GM12864 (cell line): ENCODE measurements around the gene GTF3C4.

ENCODE experiments used
- DNase-seq: peaks from one replicate; pipeline ENCODE4 v3.0.0-alpha.2; 2011; ENCODE audit warnings: low read depth
- H3K4me3 ChIP-seq: 2 replicates; pipeline ENCODE4 v1.5.1; 2011; ENCODE audit warnings: mild to moderate bottlenecking, low read depth, low read length, control low read depth
- TF ChIP-seq, protein P1 (sequence below): IDR thresholded peaks from 2 replicates; pipeline ENCODE4 v1.5.1; 2011; ENCODE audit warnings: low read depth, mild to moderate bottlenecking, moderate library complexity, low read length, control low read depth, inconsistent platforms; ENCODE audit errors: missing control alignments

GTF3C4 gene

GRCh38 chr9:132721661-132722060 is 51.4 kb downstream of the GTF3C4 start:
- no peak overlapping the region for H3K4me3 ChIP-seq
- DNase-seq = no peak

GRCh38 chr9:132722564-132723065 is 52.4 kb downstream of the GTF3C4 start:
- TF ChIP-seq, protein P1, sequence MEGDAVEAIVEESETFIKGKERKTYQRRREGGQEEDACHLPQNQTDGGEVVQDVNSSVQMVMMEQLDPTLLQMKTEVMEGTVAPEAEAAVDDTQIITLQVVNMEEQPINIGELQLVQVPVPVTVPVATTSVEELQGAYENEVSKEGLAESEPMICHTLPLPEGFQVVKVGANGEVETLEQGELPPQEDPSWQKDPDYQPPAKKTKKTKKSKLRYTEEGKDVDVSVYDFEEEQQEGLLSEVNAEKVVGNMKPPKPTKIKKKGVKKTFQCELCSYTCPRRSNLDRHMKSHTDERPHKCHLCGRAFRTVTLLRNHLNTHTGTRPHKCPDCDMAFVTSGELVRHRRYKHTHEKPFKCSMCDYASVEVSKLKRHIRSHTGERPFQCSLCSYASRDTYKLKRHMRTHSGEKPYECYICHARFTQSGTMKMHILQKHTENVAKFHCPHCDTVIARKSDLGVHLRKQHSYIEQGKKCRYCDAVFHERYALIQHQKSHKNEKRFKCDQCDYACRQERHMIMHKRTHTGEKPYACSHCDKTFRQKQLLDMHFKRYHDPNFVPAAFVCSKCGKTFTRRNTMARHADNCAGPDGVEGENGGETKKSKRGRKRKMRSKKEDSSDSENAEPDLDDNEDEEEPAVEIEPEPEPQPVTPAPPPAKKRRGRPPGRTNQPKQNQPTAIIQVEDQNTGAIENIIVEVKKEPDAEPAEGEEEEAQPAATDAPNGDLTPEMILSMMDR = no peak
- no peak overlapping the region for H3K4me3 ChIP-seq
- no peak for DNase-seq

More at GRCh38 chr9:132721661-132722060, 51.4 kb downstream of the GTF3C4 start:
- TF ChIP-seq, protein P1 = no peak

DNA sequence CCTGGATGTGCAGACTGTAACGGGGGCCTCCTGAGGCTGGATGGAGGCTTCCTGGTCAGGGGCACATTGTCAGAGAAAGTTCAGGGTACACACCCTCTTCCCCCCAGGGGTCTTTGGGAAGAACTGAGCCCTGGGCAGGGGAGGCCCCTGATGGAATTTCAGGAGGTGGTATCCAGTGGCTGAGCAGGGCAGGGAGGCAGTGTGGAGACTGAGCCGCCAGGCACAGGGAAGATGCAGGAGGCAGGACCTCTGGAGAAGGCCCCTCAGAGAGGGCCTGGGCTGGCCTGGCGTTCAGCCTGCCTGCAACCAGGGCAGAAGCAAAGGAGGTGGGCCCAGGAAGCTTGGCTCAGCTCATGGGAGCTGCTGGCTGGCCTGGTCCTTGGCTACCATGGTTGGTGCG is 53.5 kb downstream of the GTF3C4 start:
- no peak overlapping the region for H3K4me3 ChIP-seq

GRCh38 chr9:132725306-132725705 is 55.0 kb downstream of the GTF3C4 start:
- TF ChIP-seq, protein P1 = no peak
- no peak for DNase-seq
- no peak overlapping the region for H3K4me3 ChIP-seq

More for the DNA sequence above, 53.5 kb downstream of the GTF3C4 start:
- TF ChIP-seq, protein P1 = no peak
- DNase-seq = no peak

GRCh38 chr9:132726576-132727130 is 56.4 kb downstream of the GTF3C4 start:
- no peak for DNase-seq
- no peak overlapping the region for H3K4me3 ChIP-seq
- TF ChIP-seq, protein P1 = no peak

DNA sequence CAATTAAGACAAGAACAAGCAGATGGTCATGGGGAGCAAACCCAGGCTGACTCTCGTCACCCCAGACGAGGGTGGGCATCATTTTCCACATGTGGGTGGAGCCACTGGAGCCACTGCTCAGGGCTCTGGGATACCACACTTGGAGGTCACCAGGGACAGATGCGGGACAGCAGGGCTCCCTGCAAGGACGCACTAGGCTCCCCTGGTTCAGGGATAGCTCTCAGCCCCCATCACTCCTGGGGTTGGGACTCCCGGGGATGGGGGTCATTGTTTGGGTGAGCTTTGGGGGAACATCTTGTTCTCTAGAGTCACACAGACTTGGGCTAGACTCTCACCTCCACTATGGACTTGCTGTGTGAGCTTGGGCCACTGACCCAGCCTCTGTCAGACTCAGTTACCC is 57.8 kb downstream of the GTF3C4 start:
- no peak for DNase-seq
- TF ChIP-seq, protein P1 = no peak
- H3K4me3 ChIP-seq = no peak overlapping the region

DNA sequence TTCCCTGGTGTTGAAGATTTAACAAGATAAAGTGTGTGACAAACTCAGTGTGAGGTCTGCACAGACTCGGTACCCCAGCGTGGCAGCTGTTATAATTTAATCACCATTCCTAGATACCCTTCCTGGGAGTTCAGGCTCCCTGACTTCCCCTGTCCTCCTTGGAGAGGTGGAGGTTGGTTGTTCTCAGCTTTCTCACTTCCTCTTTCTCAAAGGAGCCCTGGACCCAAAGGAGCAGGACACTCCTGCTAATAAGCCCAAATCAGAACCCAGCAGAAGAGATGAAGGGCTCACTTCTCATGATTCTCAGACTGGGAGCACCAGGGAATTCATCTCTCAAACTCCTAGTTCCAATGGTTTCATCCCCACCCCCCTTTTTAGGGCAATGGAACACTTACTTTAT is 58.2 kb downstream of the GTF3C4 start:
- no peak overlapping the region for H3K4me3 ChIP-seq
- TF ChIP-seq, protein P1 = no peak
- no peak for DNase-seq
